ENCODE results near the gene ADNP.
"Not testable (repeated sequence)": the region's sequence is repeated elsewhere in the genome, so short reads cannot be mapped to it uniquely, and the experiment has no call there.

DNA sequence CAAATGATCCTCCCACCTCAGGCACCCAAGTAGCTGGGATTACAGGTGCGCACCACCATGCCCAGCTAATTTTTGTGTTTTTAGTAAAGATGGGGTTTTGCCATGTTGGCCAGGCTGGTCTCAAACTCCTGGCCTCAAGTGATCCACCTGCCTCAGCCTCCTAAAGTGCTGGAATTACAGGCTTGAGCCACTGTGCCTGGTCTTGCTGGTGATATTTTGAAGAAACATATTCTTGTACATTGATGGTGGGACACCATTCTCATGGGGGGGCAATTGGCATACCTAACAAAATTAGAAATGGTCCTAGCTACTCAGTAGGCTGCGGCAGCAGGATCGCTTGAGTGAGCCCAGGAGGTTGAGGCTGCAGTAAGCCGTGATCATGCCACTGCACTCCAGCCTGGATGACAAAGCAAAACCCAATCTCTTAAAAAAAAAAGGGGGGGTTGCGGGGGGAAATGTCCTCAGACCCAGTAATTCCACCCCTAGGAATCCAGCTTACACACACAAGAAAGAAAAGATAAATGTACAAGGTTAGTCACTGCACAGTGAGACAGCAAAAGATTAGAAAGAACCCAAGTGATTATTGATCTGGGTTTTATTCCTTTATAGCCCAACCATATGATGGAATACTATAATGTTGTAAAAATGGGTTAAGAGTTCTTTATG is 49.3 kb downstream of the ADNP start:
- TF ChIP-seq, protein P1, sequence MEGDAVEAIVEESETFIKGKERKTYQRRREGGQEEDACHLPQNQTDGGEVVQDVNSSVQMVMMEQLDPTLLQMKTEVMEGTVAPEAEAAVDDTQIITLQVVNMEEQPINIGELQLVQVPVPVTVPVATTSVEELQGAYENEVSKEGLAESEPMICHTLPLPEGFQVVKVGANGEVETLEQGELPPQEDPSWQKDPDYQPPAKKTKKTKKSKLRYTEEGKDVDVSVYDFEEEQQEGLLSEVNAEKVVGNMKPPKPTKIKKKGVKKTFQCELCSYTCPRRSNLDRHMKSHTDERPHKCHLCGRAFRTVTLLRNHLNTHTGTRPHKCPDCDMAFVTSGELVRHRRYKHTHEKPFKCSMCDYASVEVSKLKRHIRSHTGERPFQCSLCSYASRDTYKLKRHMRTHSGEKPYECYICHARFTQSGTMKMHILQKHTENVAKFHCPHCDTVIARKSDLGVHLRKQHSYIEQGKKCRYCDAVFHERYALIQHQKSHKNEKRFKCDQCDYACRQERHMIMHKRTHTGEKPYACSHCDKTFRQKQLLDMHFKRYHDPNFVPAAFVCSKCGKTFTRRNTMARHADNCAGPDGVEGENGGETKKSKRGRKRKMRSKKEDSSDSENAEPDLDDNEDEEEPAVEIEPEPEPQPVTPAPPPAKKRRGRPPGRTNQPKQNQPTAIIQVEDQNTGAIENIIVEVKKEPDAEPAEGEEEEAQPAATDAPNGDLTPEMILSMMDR (conservative IDR thresholded peaks at IDR 0.05; ENCODE audit: low read length), result not testable (repeated sequence)
- not testable (repeated sequence) for TF ChIP-seq EZH2phosphoT487 (IDR thresholded peaks at IDR 0.05; ENCODE audit: borderline replicate concordance, low read depth, low read length)
